Caki2 (cell line): Measurements from ENCODE around the gene SPEM3. TPM values are rescaled to one million over a fixed set of nuclear protein-coding genes. Genes with fewer than 3 reads are reported as not detected.

Experiments
- DNase-seq: peaks from one replicate; pipeline ENCODE4 v3.0.0-alpha.2; 2015; ENCODE audit warnings: low read depth
- in situ Hi-C: cut with HindIII; loops from 2 replicates; pipeline ENCODE4 v1.10.0; 2016; ENCODE audit warnings: low sequenced_read_pairs, low pct_unique_long_range_greater_than_20kb, mixed read lengths
- total RNA-seq: library from RNA; depleted of rRNA; stranded (reverse); fragments of >200 nt; shearing (Covaris generic); gene quantifications from 2 replicates; pipeline ENCODE4 v1.2.3, GENCODE V29; 2014; ENCODE audit warnings: low replicate concordance

Gene SPEM3
- total RNA-seq, 1 experiment from 2014 or later = not detected

GRCh38 chr17:7415784-7416183 lies 12.9 kb upstream of the SPEM3 start:
- in situ Hi-C loops = no loop called here
- no peak for DNase-seq

GRCh38 chr17:7416323-7416722 lies 12.3 kb upstream of the SPEM3 start:
- in situ Hi-C loops = no loop called here

GRCh38 chr17:7417056-7417655 lies 11.5 kb upstream of the SPEM3 start:
- DNase-seq = no peak
- in situ Hi-C loops = no loop called here

More at GRCh38 chr17:7416323-7416722, 12.3 kb upstream of the SPEM3 start:
- no peak for DNase-seq

GRCh38 chr17:7418472-7419152 lies 10.0 kb upstream of the SPEM3 start:
- DNase-seq = no peak
- in situ Hi-C loops = no loop called here

DNA sequence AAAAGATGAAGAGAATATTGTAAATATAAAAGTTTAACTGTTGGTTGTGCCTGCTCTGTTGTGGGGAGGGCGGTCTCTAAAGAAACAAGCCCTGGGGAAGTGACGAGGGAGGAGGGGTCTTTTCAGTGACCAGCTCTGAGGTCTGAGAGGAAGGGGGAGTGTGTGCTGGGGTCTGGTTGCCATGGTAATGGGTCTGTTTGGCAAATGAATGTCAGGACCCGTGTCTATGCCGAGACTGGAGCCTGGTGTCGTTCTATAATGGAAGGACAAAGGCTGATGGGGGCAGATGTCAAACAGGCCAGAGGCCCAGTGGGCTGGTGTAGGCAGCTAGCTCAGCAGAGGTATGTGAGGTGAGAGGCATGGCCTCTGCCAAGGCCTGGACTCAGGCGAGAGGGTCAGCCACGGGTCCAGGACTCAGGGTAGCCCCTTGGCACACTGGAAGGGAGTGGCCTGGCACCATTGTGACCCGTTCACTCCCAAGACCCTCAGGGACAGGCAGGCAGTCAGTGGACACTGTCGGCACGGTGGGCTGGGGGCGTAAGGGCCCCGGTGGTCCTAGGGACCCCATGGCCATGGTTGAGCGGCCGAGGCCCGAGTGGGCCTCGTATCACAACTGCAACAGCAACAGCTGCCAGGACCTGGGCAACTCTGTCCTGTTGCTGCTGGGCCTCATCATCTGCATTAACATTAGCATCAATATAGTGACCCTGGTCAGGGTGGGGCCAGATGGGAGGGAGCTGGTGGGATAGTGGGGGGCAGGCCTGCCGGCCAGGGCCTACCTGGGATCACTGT lies 8.6 kb upstream of the SPEM3 start, which contains the start of gene SPEM1:
Gene SPEM1, plus strand, starts transcription at position 506 of the 792 bp plus-strand sequence. Its CDS starts 61 bp downstream, at position 567.
- in situ Hi-C loops = no loop called here
- DNase-seq = no peak

GRCh38 chr17:7421186-7421585 lies 7.5 kb upstream of the SPEM3 start:
- in situ Hi-C loops = no loop called here
- DNase-seq = no peak

DNA sequence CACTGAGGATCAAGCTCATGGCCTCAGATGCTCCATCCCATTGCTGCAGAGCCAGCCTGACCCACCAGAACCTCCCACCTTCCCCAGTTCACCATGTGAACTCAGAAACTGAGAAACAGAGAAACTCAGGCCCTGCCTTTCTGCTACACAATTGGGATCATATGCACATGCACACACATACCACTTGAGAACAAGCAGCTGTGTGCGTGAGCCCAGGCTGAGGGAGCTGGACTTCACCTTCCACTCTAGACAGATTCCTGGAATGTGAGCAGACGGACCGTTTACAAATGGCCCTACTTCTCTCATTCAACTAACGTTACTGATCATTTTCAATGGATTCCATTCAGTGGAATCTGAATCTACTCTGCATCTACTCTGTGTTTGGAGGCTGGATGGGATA lies 5.0 kb upstream of the SPEM3 start:
- no peak for DNase-seq
- in situ Hi-C loops = no loop called here

DNA sequence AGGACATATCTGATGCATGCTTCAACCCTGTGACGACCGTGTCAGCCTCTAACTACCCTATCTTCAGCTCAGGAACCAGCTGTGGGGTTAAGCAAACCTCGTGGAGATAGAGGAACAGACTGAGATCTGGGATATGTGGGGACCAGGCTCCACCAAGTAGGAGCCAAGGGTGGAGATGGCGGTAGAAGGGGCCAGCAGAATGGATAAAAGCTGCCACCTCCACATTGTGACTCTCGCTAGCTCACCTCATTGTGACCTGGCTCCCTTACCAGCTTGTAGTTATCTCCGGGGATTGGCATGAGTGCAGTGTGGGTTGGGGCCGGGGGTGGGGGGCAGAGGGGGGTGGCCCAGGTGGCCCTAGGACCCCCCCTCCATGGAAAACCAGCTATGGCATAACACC lies 3.3 kb upstream of the SPEM3 start, which contains the start of gene SPEM2:
Gene SPEM2, plus strand, starts transcription at position 301 of the 400 bp plus-strand sequence. Its CDS starts 73 bp downstream, at position 374.
- no peak for DNase-seq
- in situ Hi-C loops = no loop called here

DNA sequence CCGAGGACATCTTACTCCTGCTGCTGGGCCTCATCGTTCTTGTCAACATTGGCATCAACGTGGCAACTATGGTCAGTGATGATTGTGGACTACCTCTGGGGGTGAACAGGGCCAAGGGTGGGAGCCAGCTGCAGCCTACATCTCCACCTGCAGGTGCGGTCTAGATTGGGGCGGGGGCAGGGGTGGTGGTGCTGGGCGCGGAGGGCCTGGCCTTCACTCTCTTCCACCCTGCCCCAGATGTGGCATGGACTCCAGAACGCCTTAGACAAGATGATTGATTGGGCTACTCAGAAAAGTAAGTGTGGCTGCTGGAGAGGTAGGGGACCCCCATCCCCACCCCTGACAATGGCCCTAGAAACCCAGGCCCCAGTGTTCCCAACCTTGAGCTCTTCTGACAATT lies 2.9 kb upstream of the SPEM3 start:
- DNase-seq = no peak
- in situ Hi-C loops = no loop called here

DNA sequence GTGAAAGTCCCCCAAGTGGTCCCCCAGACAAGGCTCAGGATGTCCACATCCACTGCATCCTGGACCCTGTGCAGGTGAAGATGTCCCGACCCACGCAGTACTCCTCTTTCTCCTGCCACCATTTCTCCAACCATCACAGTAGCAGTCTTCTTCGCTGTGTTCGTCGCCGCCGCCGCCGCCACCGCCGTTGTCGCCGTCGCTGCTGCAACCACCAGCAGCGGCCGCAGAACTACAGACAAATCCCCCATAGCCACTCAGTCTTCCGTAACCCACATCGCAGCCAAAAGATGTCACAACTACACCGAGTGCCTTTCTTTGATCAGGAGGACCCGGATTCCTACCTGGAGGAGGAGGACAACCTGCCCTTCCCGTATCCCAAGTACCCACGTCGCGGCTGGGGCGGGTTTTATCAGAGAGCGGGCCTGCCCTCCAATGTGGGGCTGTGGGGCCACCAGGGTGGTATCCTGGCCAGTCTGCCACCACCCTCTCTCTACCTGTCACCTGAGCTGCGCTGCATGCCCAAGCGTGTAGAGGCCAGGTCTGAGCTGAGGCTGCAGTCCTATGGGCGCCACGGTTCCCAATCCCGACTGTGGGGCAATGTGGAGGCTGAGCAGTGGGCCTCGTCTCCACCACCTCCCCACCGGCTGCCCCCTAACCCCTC lies 2.3 kb upstream of the SPEM3 start:
- in situ Hi-C loops = no loop called here

GRCh38 chr17:7426896-7427489 lies 1.7 kb upstream of the SPEM3 start:
- in situ Hi-C loops = no loop called here
- no peak for DNase-seq

More for the DNA sequence above, 2.3 kb upstream of the SPEM3 start:
- DNase-seq = no peak

- DNase-seq = no peak
- in situ Hi-C loops = no loop called here
Measured at GRCh38 chr17:7427549-7427948, 1.1 kb upstream of the SPEM3 start.

DNA sequence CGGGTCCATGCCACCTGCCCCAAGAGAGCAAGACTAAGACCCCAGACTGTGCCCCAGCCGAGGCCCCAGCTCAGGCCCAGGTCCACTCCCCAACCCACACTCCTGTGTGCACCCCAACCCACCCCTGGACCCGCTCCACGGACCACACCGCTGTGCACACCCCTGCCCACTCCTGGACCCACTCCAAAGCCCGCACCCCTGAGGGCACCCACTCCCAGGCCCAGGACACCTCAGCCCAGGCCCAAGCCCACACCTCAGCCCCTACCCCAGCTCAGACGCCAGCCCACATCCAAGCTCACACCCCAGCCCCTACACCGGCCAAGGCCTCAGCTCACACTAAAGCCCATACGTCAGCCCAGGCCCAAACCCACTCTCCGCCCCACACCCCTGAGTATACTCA lies 1.1 kb downstream of the SPEM3 start:
- DNase-seq = no peak
- in situ Hi-C loops = no loop called here

DNA sequence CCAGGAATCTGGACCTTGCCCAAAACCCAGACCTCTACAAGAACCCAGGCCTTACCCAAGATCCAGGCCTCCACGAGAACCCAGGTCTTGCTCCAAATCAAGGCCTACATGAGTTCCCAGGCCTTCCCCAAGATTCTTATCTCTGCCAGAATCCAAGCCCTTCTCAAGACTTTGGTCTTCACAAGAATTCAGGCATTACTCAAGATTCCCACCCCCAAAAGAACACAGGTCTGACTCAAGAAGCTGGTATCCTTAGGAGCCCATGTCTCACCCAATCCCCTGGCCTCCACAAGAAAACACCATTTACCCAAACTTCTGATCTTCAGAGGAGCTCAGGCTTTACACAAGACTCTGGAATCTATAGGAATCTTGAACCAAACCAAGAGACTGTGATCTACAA lies 2.6 kb downstream of the SPEM3 start:
- in situ Hi-C loops = no loop called here
- no peak for DNase-seq

DNA sequence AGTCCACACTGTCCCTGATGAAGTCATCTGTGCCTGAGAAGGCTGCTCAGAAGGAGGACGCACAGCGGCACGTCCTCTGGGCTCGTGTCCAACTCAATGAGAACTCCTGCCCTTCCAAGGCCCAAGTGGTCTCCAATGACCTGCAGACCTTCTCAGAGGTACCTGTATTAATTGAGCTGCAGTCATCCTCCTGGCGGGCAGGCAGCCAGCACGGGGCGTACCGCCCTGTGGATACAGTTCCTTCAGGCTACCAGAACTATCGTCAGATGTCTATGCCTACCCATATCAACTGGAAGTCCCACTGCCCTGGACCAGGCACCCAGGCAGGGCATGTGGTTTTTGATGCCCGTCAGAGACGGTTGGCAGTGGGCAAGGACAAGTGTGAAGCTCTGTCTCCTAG lies 3.6 kb downstream of the SPEM3 start:
- no peak for DNase-seq
- in situ Hi-C loops = no loop called here

GRCh38 chr17:7435676-7436555 lies 7.3 kb downstream of the SPEM3 start:
- DNase-seq = no peak

GRCh38 chr17:7436556-7437368 lies 8.1 kb downstream of the SPEM3 start:
- in situ Hi-C loops = no loop called here
- peak; percentile 64 for DNase-seq

More at GRCh38 chr17:7435676-7436555, 7.3 kb downstream of the SPEM3 start:
- in situ Hi-C loops = no loop called here
